HepG2 (cell line): ENCODE data around the gene HYOU1. TPM values are rescaled to one million over a fixed set of nuclear protein-coding genes. Genes with fewer than 3 reads are reported as not detected.

ENCODE experiments used
- CHD4 ChIP-seq: fragments of 200-600 bp; sonication (generic); IDR thresholded peaks from 2 replicates; pipeline ENCODE4 v1.7.0; 2017; ENCODE audit warnings: mild to moderate bottlenecking, low read length, borderline replicate concordance
- FIP1L1 ChIP-seq: fragments of 200-400 bp; formaldehyde crosslinking; IDR thresholded peaks from 2 replicates; pipeline ENCODE4 v1.6.1; 2018; ENCODE audit warnings: low read depth, mild to moderate bottlenecking, low read length, moderate library complexity, borderline replicate concordance; ENCODE audit not compliant: insufficient read depth
- GABPA ChIP-seq, 2 experiments: IDR thresholded peaks; 2 replicates each; pipeline ENCODE4 v1.6.1; 2011 to 2016; ENCODE audit warnings: low read depth in 2 of 2, low read length in 1 of 2, missing biosample characterization in 1 of 2, missing genetic modification characterization in 1 of 2
- HMG20B ChIP-seq: conservative IDR thresholded peaks from 2 replicates; pipeline ENCODE4 v1.6.1; 2016; ENCODE audit warnings: missing genetic modification reagents, missing compliant biosample characterization
- HNF4A ChIP-seq: sonication (generic); formaldehyde crosslinking; IDR thresholded peaks from 2 replicates; pipeline ENCODE4 v1.4.0; 2020; ENCODE audit warnings: missing genetic modification reagents
- HNRNPK ChIP-seq: fragments of 200-400 bp; formaldehyde crosslinking; IDR thresholded peaks from 2 replicates; pipeline ENCODE4 v1.6.1; 2018; ENCODE audit warnings: low read length, low read depth, moderate library complexity, mild to moderate bottlenecking; ENCODE audit not compliant: poor library complexity, severe bottlenecking
- MIER3 ChIP-seq: IDR thresholded peaks from 2 replicates; pipeline ENCODE4 v1.6.1; 2016; ENCODE audit warnings: missing compliant biosample characterization, borderline replicate concordance
- MTF2 ChIP-seq: sonication (generic); formaldehyde crosslinking; IDR thresholded peaks from 2 replicates; pipeline ENCODE4 v1.5.0; 2020; ENCODE audit warnings: missing genetic modification reagents, borderline replicate concordance
- NFYC ChIP-seq: IDR thresholded peaks from 2 replicates; pipeline ENCODE4 v1.6.1; 2016; ENCODE audit warnings: missing genetic modification reagents, missing compliant biosample characterization
- ONECUT2 ChIP-seq: sonication (generic); formaldehyde crosslinking; IDR thresholded peaks from 2 replicates; pipeline ENCODE4 v1.4.0; 2020; ENCODE audit warnings: missing genetic modification reagents
- PHF21A ChIP-seq: sonication (generic); formaldehyde crosslinking; IDR thresholded peaks from 2 replicates; pipeline ENCODE4 v1.5.0; 2020; ENCODE audit warnings: mild to moderate bottlenecking, missing genetic modification reagents
- RBM22 ChIP-seq: fragments of 200-400 bp; formaldehyde crosslinking; optimal IDR thresholded peaks from 2 replicates; pipeline ENCODE3; 2017; ENCODE audit warnings: mild to moderate bottlenecking, low read length, moderate library complexity
- RXRB ChIP-seq: IDR thresholded peaks from 2 replicates; pipeline ENCODE4 v1.6.1; 2016; ENCODE audit warnings: borderline replicate concordance, missing genetic modification reagents, missing compliant biosample characterization
- SIX1 ChIP-seq: sonication (generic); formaldehyde crosslinking; IDR thresholded peaks from 2 replicates; pipeline ENCODE4 v1.4.0; 2020; ENCODE audit warnings: missing genetic modification reagents, borderline replicate concordance
- SP1 ChIP-seq, 2 experiments: fragments of 450-650 bp in 1 of 2; sonication (generic) in 1 of 2; formaldehyde crosslinking in 1 of 2; IDR thresholded peaks; 2 replicates each; pipeline versions ENCODE4 v1.4.0 to v1.6.1; 2016 to 2020; ENCODE audit warnings: missing genetic modification reagents in 1 of 2
- TEAD2 ChIP-seq: sonication (generic); formaldehyde crosslinking; IDR thresholded peaks from 2 replicates; pipeline ENCODE4 v1.9.0; 2021; ENCODE audit warnings: missing genetic modification reagents
- TMF1 ChIP-seq: sonication (generic); formaldehyde crosslinking; IDR thresholded peaks from 2 replicates; pipeline ENCODE4 v1.8.1; 2022; ENCODE audit warnings: low read depth, missing genetic modification reagents
- ZNF143 ChIP-seq: sonication (generic); formaldehyde crosslinking; IDR thresholded peaks from 2 replicates; pipeline ENCODE4 v1.4.0; 2020; ENCODE audit warnings: missing genetic modification reagents
- ZNF230 ChIP-seq: sonication (generic); formaldehyde crosslinking; IDR thresholded peaks from 2 replicates; pipeline ENCODE4 v1.4.0; 2020; ENCODE audit warnings: mild to moderate bottlenecking, missing genetic modification reagents
- ZNF331 ChIP-seq: sonication (generic); formaldehyde crosslinking; IDR thresholded peaks from 2 replicates; pipeline ENCODE4 v1.4.0; 2020; ENCODE audit warnings: missing genetic modification reagents
- ZNF546 ChIP-seq: sonication (generic); formaldehyde crosslinking; conservative IDR thresholded peaks from 2 replicates; pipeline ENCODE4 v1.8.1; 2023; ENCODE audit warnings: mild to moderate bottlenecking, missing genetic modification reagents
- ZNF557 ChIP-seq: sonication (generic); formaldehyde crosslinking; IDR thresholded peaks from 2 replicates; pipeline ENCODE4 v1.4.0; 2020; ENCODE audit warnings: missing genetic modification reagents
- ZNF616 ChIP-seq: sonication (generic); formaldehyde crosslinking; IDR thresholded peaks from 2 replicates; pipeline ENCODE4 v1.5.0; 2020; ENCODE audit warnings: low read depth, mild to moderate bottlenecking, missing genetic modification reagents
- polyA plus RNA-seq, 8 experiments: library from polyadenylated mRNA; depleted of rRNA in 3 of 8; stranded (reverse) in 7 of 8; unstranded in 1 of 8; fragments of >200 nt; fragmentation: Illumina TruSeq in 4 of 8; extraction: Trizol in 4 of 8; gene quantifications; 2 replicates each; pipeline versions ENCODE4 v1.2.1 to v1.2.3, GENCODE V29; 2011 to 2016; ENCODE audit warnings: low read depth in 4 of 8, missing spikeins in 1 of 8, mixed read lengths in 1 of 8; ENCODE audit not compliant: insufficient read depth in 1 of 8
- total RNA-seq, 5 experiments: library from RNA; depleted of rRNA; stranded (reverse); fragments of >200 nt; fragmentation: Illumina TruSeq; extraction: Trizol; gene quantifications; 2 replicates each; pipeline ENCODE4 v1.2.3, GENCODE V29; 2016; ENCODE audit warnings: low read depth in 1 of 5
- TF ChIP-seq, protein P1 (sequence below): sonication (generic); formaldehyde crosslinking; IDR thresholded peaks from 2 replicates; pipeline ENCODE4 v1.4.0; 2020; ENCODE audit warnings: missing genetic modification reagents
- TF ChIP-seq, protein P2 (sequence below): sonication (generic); formaldehyde crosslinking; IDR thresholded peaks from 2 replicates; pipeline ENCODE4 v1.4.0; 2020; ENCODE audit warnings: missing genetic modification reagents
- TF ChIP-seq, protein P3 (sequence below): sonication (generic); formaldehyde crosslinking; IDR thresholded peaks from 2 replicates; pipeline ENCODE4 v1.8.1; 2023; ENCODE audit warnings: mild to moderate bottlenecking, inconsistent platforms, moderate library complexity, missing genetic modification reagents, borderline replicate concordance

HYOU1 gene
- total and polyA plus RNA-seq, 2 of the 13 experiments (the other 11 are each of a cell fraction or from before 2014, with no cell fraction given) = 127 to 155 TPM

GRCh38 chr11:119030329-119031047, 26.5 kb downstream of the HYOU1 start, which contains the start of gene SLC37A4 (continued):
- TF ChIP-seq, protein P1, sequence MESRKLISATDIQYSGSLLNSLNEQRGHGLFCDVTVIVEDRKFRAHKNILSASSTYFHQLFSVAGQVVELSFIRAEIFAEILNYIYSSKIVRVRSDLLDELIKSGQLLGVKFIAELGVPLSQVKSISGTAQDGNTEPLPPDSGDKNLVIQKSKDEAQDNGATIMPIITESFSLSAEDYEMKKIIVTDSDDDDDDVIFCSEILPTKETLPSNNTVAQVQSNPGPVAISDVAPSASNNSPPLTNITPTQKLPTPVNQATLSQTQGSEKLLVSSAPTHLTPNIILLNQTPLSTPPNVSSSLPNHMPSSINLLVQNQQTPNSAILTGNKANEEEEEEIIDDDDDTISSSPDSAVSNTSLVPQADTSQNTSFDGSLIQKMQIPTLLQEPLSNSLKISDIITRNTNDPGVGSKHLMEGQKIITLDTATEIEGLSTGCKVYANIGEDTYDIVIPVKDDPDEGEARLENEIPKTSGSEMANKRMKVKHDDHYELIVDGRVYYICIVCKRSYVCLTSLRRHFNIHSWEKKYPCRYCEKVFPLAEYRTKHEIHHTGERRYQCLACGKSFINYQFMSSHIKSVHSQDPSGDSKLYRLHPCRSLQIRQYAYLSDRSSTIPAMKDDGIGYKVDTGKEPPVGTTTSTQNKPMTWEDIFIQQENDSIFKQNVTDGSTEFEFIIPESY (CRISPR knock-in tag) = peak; percentile 80
- TF ChIP-seq ZNF143 (CRISPR knock-in tag) (no peak), RBM22 (peak; percentile 30), MIER3 (no peak; the same call in 1 of the 2 replicates), HMG20B (CRISPR knock-in tag) (0 out of 2 replicates have a peak, but pooled peaks have one; percentile 14), TMF1 (CRISPR knock-in tag) (peak; percentile 62; the same call in 1 of the 2 replicates), HNRNPK (peak; percentile 4), SP1 (IDR thresholded peaks at IDR 0.05) (no peak), SP1 (CRISPR knock-in tag; IDR thresholded peaks at IDR 0.05) (peak; percentile 89), HNF4A (CRISPR knock-in tag) (peak; percentile 54; the same call in 1 of the 2 replicates), CHD4 (no peak), PHF21A (CRISPR knock-in tag) (0 out of 2 replicates have a peak, but pooled peaks have one; percentile 11), ZNF546 (0 out of 2 replicates have a peak, but pooled peaks have one; percentile 51), FIP1L1 (no peak), NFYC (CRISPR knock-in tag) (peak; percentile 70), ZNF230 (CRISPR knock-in tag) (peak; percentile 27; the same call in 1 of the 2 replicates), ONECUT2 (no peak; the same call in 1 of the 2 replicates), TEAD2 (CRISPR knock-in tag) (no peak; the same call in 1 of the 2 replicates), RXRB (CRISPR knock-in tag) (0 out of 2 replicates have a peak, but pooled peaks have one; percentile 75), ZNF557 (peak; percentile 77; the same call in 1 of the 2 replicates), ZNF616 (CRISPR knock-in tag) (peak; percentile 92), MTF2 (CRISPR knock-in tag) (no peak), GABPA (IDR thresholded peaks at IDR 0.05; ENCODE audit: low read depth, low read length) (no peak), GABPA (CRISPR knock-in tag; IDR thresholded peaks at IDR 0.05; ENCODE audit: low read depth) (peak; percentile 69; the same call in 1 of the 2 replicates), SIX1 (peak; percentile 50; the same call in 1 of the 2 replicates), ZNF331 (CRISPR knock-in tag) (peak; percentile 89)
- TF ChIP-seq, protein P2, sequence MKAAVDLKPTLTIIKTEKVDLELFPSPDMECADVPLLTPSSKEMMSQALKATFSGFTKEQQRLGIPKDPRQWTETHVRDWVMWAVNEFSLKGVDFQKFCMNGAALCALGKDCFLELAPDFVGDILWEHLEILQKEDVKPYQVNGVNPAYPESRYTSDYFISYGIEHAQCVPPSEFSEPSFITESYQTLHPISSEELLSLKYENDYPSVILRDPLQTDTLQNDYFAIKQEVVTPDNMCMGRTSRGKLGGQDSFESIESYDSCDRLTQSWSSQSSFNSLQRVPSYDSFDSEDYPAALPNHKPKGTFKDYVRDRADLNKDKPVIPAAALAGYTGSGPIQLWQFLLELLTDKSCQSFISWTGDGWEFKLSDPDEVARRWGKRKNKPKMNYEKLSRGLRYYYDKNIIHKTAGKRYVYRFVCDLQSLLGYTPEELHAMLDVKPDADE (CRISPR knock-in tag) = no peak
- TF ChIP-seq, protein P3, sequence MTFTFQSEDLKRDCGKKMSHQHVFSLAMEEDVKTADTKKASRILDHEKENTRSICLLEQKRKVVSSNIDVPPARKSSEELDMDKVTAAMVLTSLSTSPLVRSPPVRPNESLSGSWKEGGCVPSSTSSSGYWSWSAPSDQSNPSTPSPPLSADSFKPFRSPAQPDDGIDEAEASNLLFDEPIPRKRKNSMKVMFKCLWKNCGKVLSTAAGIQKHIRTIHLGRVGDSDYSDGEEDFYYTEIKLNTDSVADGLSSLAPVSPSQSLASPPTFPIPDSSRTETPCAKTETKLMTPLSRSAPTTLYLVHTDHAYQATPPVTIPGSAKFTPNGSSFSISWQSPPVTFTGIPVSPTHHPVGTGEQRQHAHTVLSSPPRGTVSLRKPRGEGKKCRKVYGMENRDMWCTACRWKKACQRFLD (CRISPR knock-in tag) = 0 out of 2 replicates have a peak, but pooled peaks have one; percentile 36
